Ascending aorta (tissue), 2 donors: ENCODE data around the gene GRID2. TPM values are rescaled to one million over a fixed set of nuclear protein-coding genes. Genes with fewer than 3 reads are reported as not detected.

Source experiments
- DNase-seq, 2 donors: peaks; one replicate each; pipeline ENCODE4 v3.0.0-alpha.2; 2019; ENCODE audit warnings: low spot score in 2 of 2
- H3K27ac ChIP-seq, 2 donors: fragments of 200-600 bp; sonication (generic); one replicate each; pipeline ENCODE4 v1.5.1; 2016 to 2017; ENCODE audit warnings: mild to moderate bottlenecking in 1 of 2
- H3K27me3 ChIP-seq: fragments of 200-600 bp; sonication (generic); one replicate; pipeline ENCODE4 v1.5.1; 2017
- H3K36me3 ChIP-seq, 2 donors: fragments of 200-600 bp; sonication (generic); one replicate each; pipeline ENCODE4 v1.5.1; 2016
- H3K4me1 ChIP-seq, 2 donors: fragments of 200-600 bp; sonication (generic); one replicate each; pipeline ENCODE4 v1.5.1; 2016 to 2017; ENCODE audit warnings: mild to moderate bottlenecking in 1 of 2
- H3K4me3 ChIP-seq, 2 donors: fragments of 200-600 bp; sonication (generic); one replicate each; pipeline ENCODE4 v1.5.1; 2016 to 2017; ENCODE audit warnings: mild to moderate bottlenecking in 1 of 2
- H3K9me3 ChIP-seq, 2 donors: fragments of 200-600 bp; sonication (generic); one replicate each; pipeline ENCODE4 v1.5.1; 2016
- CTCF ChIP-seq, 3 experiments: fragments of 200-600 bp in 2 of 3; fragments of 450-650 bp in 1 of 3; sonication (generic) in 2 of 3; IDR thresholded peaks; one replicate each; pipeline ENCODE4 v1.5.1; 2016 to 2019; ENCODE audit warnings: antibody characterized with exemption in 3 of 3, mild to moderate bottlenecking in 1 of 3, moderate library complexity in 1 of 3
- intact Hi-C: fragments of 100-400 bp; cut with DNase I; formaldehyde crosslinking; loops from one replicate; pipeline ENCODE4 v1.15.1; 2023
- total RNA-seq: library from RNA; depleted of rRNA; stranded (reverse); fragments of >200 nt; gene quantifications from one replicate; pipeline ENCODE4 v1.1.0, GENCODE V29; 2016

Gene GRID2
- total RNA-seq, 1 donor from 2014 or later, result not detected

- H3K4me1 ChIP-seq, result no peaks in the 10 kb centered on the region
- TF ChIP-seq CTCF (IDR thresholded peaks at IDR 0.05), result no peak
- DNase-seq, result no peak
- H3K27me3 ChIP-seq, result no peaks in the 10 kb centered on the region
- no peak overlapping the region for H3K4me3 ChIP-seq
- intact Hi-C loops, result no loop called here
- no peaks in the 10 kb centered on the region for H3K36me3 ChIP-seq
- no peaks in the 10 kb centered on the region for H3K9me3 ChIP-seq
- H3K27ac ChIP-seq, result no peak overlapping the region
These were observed 840.1 kb downstream of the GRID2 start for GRCh38 chr4:93143902-93144301.

GRCh38 chr4:93144644-93145043 lies 840.9 kb downstream of the GRID2 start:
- no peaks in the 10 kb centered on the region for H3K9me3 ChIP-seq
- H3K4me1 ChIP-seq, result no peaks in the 10 kb centered on the region
- DNase-seq, result no peak
- no peak for TF ChIP-seq CTCF (IDR thresholded peaks at IDR 0.05)
- H3K4me3 ChIP-seq, result no peak overlapping the region
- H3K27ac ChIP-seq, result no peak overlapping the region
- H3K36me3 ChIP-seq, result no peaks in the 10 kb centered on the region
- H3K27me3 ChIP-seq, result no peaks in the 10 kb centered on the region
- intact Hi-C loops, result no loop called here

GRCh38 chr4:93147524-93148212 lies 843.9 kb downstream of the GRID2 start:
- DNase-seq, result no peak
- intact Hi-C loops, result no loop called here
- H3K4me1 ChIP-seq, result no peaks in the 10 kb centered on the region

GRCh38 chr4:93152491-93152890 lies 848.7 kb downstream of the GRID2 start:
- no peak for TF ChIP-seq CTCF (IDR thresholded peaks at IDR 0.05)
- intact Hi-C loops, result no loop called here
- Histone ChIP-seq H3K4me3 (no peak overlapping the region), H3K36me3 (no peaks in the 10 kb centered on the region), H3K27ac (no peak overlapping the region), H3K27me3 (no peaks in the 10 kb centered on the region), H3K4me1 (no peaks in the 10 kb centered on the region), H3K9me3 (no peaks in the 10 kb centered on the region)
- no peak for DNase-seq

More at GRCh38 chr4:93147524-93148212, 843.9 kb downstream of the GRID2 start:
- Histone ChIP-seq H3K4me3 (no peak overlapping the region), H3K27ac (no peak overlapping the region), H3K36me3 (no peaks in the 10 kb centered on the region), H3K27me3 (no peaks in the 10 kb centered on the region), H3K9me3 (no peaks in the 10 kb centered on the region)
- no peak for TF ChIP-seq CTCF (IDR thresholded peaks at IDR 0.05)

- Histone ChIP-seq H3K27me3 (no peaks in the 10 kb centered on the region), H3K36me3 (no peaks in the 10 kb centered on the region), H3K4me3 (no peak overlapping the region), H3K9me3 (no peaks in the 10 kb centered on the region), H3K27ac (no peak overlapping the region), H3K4me1 (no peaks in the 10 kb centered on the region)
- intact Hi-C loops, result no loop called here
- DNase-seq, result no peak
- no peak for TF ChIP-seq CTCF (IDR thresholded peaks at IDR 0.05)
These were observed 854.2 kb downstream of the GRID2 start for GRCh38 chr4:93157986-93158385.

GRCh38 chr4:93168053-93168452 lies 864.3 kb downstream of the GRID2 start:
- no peaks in the 10 kb centered on the region for H3K9me3 ChIP-seq
- H3K4me1 ChIP-seq, result no peaks in the 10 kb centered on the region
- no peaks in the 10 kb centered on the region for H3K27me3 ChIP-seq
- no peak overlapping the region for H3K27ac ChIP-seq
- no peaks in the 10 kb centered on the region for H3K36me3 ChIP-seq
- intact Hi-C loops, result no loop called here
- no peak for DNase-seq
- H3K4me3 ChIP-seq, result no peak overlapping the region
- no peak for TF ChIP-seq CTCF (IDR thresholded peaks at IDR 0.05)
